Hepatocyte (in vitro differentiated cells): ENCODE measurements around the gene INF2. TPM values are rescaled to one million over a fixed set of nuclear protein-coding genes. Genes with fewer than 3 reads are reported as not detected.

Experiments
- DNase-seq: peaks from one replicate; pipeline ENCODE4 v3.0.0-alpha.2; 2016; ENCODE audit warnings: low spot score
- H2AFZ ChIP-seq: fragments of 200-600 bp; sonication (generic); 2 replicates; pipeline ENCODE4 v1.6.0; 2016; ENCODE audit warnings: antibody characterized with exemption, mild to moderate bottlenecking
- H3K27ac ChIP-seq: fragments of 200-600 bp; sonication (generic); 2 replicates; pipeline ENCODE4 v1.5.1; 2016; ENCODE audit warnings: mild to moderate bottlenecking
- H3K27me3 ChIP-seq: fragments of 200-600 bp; sonication (generic); 2 replicates; pipeline ENCODE4 v1.6.1; 2016
- H3K36me3 ChIP-seq: fragments of 200-600 bp; sonication (generic); replicated peaks from 2 replicates; pipeline ENCODE4 v1.5.1; 2016; ENCODE audit warnings: low read depth; ENCODE audit not compliant: insufficient read depth
- H3K4me1 ChIP-seq: fragments of 200-600 bp; sonication (generic); 2 replicates; pipeline ENCODE4 v1.5.1; 2016; ENCODE audit warnings: mild to moderate bottlenecking, moderate library complexity; ENCODE audit not compliant: insufficient read depth
- H3K4me2 ChIP-seq: fragments of 200-600 bp; sonication (generic); 2 replicates; pipeline ENCODE4 v1.6.0; 2016
- H3K4me3 ChIP-seq: fragments of 200-600 bp; sonication (generic); 2 replicates; pipeline ENCODE4 v1.5.1; 2016; ENCODE audit warnings: mild to moderate bottlenecking
- H3K79me2 ChIP-seq: fragments of 200-600 bp; sonication (generic); 2 replicates; pipeline ENCODE4 v1.6.0; 2017; ENCODE audit warnings: mild to moderate bottlenecking
- H3K9me2 ChIP-seq: fragments of 200-600 bp; sonication (generic); replicated peaks from 2 replicates; pipeline ENCODE4 v1.6.0; 2017; ENCODE audit warnings: mild to moderate bottlenecking; ENCODE audit not compliant: insufficient read depth
- H3K9me3 ChIP-seq: fragments of 200-600 bp; sonication (generic); 2 replicates; pipeline ENCODE4 v1.5.1; 2016; ENCODE audit warnings: low read depth, mild to moderate bottlenecking
- H4K20me1 ChIP-seq: fragments of 200-600 bp; sonication (generic); 2 replicates; pipeline ENCODE4 v1.6.0; 2016; ENCODE audit warnings: mild to moderate bottlenecking; ENCODE audit not compliant: insufficient read depth, poor library complexity, severe bottlenecking
- EZH2 ChIP-seq: fragments of 200-600 bp; sonication (generic); IDR thresholded peaks from 2 replicates; pipeline ENCODE4 v1.6.1; 2016; ENCODE audit warnings: antibody characterized with exemption, mild to moderate bottlenecking, borderline replicate concordance
- EZH2phosphoT487 ChIP-seq: fragments of 200-600 bp; sonication (generic); IDR thresholded peaks from one replicate; pipeline ENCODE4 v1.6.1; 2018; ENCODE audit warnings: antibody characterized with exemption, mild to moderate bottlenecking, low read depth, moderate library complexity; ENCODE audit not compliant: unreplicated experiment, severe bottlenecking
- WGBS: methylation state at CpG from one replicate; pipeline ENCODE4 v1.1.6; 2016; ENCODE audit warnings: low lambda C conversion rate; ENCODE audit errors: missing lambda C conversion rate; 5-methylcytosine and 5-hydroxymethylcytosine counted together
- polyA plus RNA-seq: library from polyadenylated mRNA; unstranded; fragments of >200 nt; fragmentation: Nextera tagmentation; extraction: Ambion mirVana; gene quantifications from 2 replicates; pipeline ENCODE4 v1.2.1, GENCODE V29; 2016
- total RNA-seq: library from RNA; depleted of rRNA; stranded (reverse); fragments of >200 nt; gene quantifications from 2 replicates; pipeline ENCODE4 v1.2.3, GENCODE V29; 2014
- TF ChIP-seq, protein P1 (sequence below): fragments of 200-600 bp; sonication (generic); IDR thresholded peaks from 2 replicates; pipeline ENCODE4 v1.5.1; 2016; ENCODE audit warnings: antibody characterized with exemption, mild to moderate bottlenecking; ENCODE audit not compliant: poor library complexity

The INF2 gene
- total and polyA plus RNA-seq, 2 experiments from 2014 or later: 23.8 to 31.6 TPM

DNA sequence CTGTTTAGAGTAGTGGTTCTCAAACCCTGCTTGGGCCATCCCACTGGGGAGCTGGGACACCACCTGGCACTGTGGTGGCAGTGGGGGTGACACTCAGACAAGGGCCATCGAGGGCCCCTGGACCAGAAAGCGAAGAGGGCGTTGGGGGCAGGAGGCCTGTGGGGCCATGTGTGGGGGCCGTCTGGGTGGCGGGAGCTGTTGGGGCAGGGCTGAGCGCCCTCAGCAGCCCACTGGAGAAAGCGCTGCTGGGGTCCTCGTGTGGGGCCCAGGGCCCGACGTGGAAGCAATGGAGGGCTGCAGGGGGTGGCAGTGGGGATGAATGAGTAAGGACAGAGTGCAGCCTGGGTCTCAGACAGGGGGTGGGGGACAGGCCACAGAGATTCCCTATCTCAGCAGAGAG lies 28.7 kb downstream of the INF2 start:
- Histone ChIP-seq H3K9me2 (no peaks in the 10 kb centered on the region), H4K20me1 (no peaks in the 10 kb centered on the region), H3K9me3 (no peaks in the 10 kb centered on the region), H3K27me3 (no peaks in the 10 kb centered on the region), H2AFZ (no peak overlapping the region), H3K27ac (no peak overlapping the region), H3K36me3 (no peaks in the 10 kb centered on the region), H3K4me2 (no peak overlapping the region), H3K79me2 (no peaks in the 10 kb centered on the region), H3K4me3 (no peak overlapping the region), H3K4me1 (no peaks in the 10 kb centered on the region)
- no peak for DNase-seq
- WGBS: 93% methylated on average over 2 of the region's 10 CpGs
- no peak for TF ChIP-seq EZH2
- TF ChIP-seq, protein P1, sequence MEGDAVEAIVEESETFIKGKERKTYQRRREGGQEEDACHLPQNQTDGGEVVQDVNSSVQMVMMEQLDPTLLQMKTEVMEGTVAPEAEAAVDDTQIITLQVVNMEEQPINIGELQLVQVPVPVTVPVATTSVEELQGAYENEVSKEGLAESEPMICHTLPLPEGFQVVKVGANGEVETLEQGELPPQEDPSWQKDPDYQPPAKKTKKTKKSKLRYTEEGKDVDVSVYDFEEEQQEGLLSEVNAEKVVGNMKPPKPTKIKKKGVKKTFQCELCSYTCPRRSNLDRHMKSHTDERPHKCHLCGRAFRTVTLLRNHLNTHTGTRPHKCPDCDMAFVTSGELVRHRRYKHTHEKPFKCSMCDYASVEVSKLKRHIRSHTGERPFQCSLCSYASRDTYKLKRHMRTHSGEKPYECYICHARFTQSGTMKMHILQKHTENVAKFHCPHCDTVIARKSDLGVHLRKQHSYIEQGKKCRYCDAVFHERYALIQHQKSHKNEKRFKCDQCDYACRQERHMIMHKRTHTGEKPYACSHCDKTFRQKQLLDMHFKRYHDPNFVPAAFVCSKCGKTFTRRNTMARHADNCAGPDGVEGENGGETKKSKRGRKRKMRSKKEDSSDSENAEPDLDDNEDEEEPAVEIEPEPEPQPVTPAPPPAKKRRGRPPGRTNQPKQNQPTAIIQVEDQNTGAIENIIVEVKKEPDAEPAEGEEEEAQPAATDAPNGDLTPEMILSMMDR: no peak
- TF ChIP-seq EZH2phosphoT487: no peak

DNA sequence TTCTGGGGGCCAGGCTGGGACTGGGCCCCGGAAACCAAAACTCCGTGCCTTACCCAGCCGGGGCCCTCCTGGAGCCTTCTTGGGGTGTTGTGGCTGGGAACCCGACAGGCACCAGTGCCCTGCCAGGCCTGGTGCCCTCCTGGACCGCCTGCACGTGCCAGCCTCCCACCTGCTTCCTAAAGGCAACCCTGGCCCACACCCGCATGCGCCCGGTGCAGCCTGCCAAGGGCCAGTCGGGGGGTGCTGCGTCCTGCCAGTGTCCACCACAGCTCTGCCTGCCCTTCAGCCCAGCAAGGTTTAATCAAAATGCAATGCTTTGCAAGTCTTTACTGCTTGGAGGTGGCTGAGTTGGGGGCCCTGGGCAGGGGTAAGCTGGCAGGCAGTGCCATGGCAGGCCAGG lies 29.5 kb downstream of the INF2 start:
- H2AFZ ChIP-seq: no peak overlapping the region
- no peaks in the 10 kb centered on the region for H3K27me3 ChIP-seq
- DNase-seq: no peak
- no peaks in the 10 kb centered on the region for H3K36me3 ChIP-seq
- H3K4me1 ChIP-seq: peaks cover 6% of the 10 kb centered on the region
- TF ChIP-seq EZH2 (no peak), EZH2phosphoT487 (no peak)
- TF ChIP-seq, protein P1: no peak
- no peaks in the 10 kb centered on the region for H4K20me1 ChIP-seq
- H3K9me2 ChIP-seq: no peaks in the 10 kb centered on the region
- H3K9me3 ChIP-seq: no peaks in the 10 kb centered on the region
- 97% methylated on average over 11 of the region's 11 CpGs for WGBS
- no peaks in the 10 kb centered on the region for H3K79me2 ChIP-seq
- H3K4me2 ChIP-seq: no peak overlapping the region
- no peak overlapping the region for H3K4me3 ChIP-seq
- H3K27ac ChIP-seq: no peak overlapping the region

DNA sequence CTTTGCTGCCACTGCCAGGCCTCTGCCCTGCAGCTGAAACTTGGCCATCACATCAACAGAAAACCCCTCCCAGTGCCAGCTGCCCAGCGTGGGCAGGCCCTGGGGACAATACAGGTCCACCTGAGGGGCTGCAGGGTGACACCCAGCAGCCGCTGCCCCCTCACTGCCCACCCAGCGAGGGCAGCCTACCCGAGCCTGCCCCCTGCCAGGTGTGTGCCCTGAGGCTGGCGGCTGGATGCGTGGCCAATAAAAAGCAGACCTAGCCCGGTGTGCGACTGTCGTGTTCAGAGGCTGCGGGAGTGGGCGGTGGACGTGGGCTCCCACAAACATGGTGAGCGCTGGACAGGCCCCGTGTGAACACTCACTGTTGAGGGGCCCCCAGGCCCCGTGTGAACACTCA lies 29.9 kb downstream of the INF2 start:
- H2AFZ ChIP-seq: no peak overlapping the region
- TF ChIP-seq EZH2 (no peak), EZH2phosphoT487 (no peak)
- TF ChIP-seq, protein P1: no peak
- no peak overlapping the region for H3K27ac ChIP-seq
- H4K20me1 ChIP-seq: no peaks in the 10 kb centered on the region
- H3K36me3 ChIP-seq: no peaks in the 10 kb centered on the region
- no peak overlapping the region for H3K4me3 ChIP-seq
- H3K9me3 ChIP-seq: no peaks in the 10 kb centered on the region
- H3K79me2 ChIP-seq: no peaks in the 10 kb centered on the region
- 93% methylated on average over 15 of the region's 15 CpGs for WGBS
- no peak overlapping the region for H3K4me2 ChIP-seq
- DNase-seq: no peak
- H3K9me2 ChIP-seq: no peaks in the 10 kb centered on the region
- no peaks in the 10 kb centered on the region for H3K27me3 ChIP-seq
- H3K4me1 ChIP-seq: peaks cover 6% of the 10 kb centered on the region
